Esophagus muscularis mucosa (tissue), 3 donors: ENCODE data around the gene KLK4.

Source experiments
- CTCF ChIP-seq, 3 experiments: fragments of 200-600 bp in 2 of 3; fragments of 450-650 bp in 1 of 3; sonication (generic) in 2 of 3; IDR thresholded peaks; one replicate each; pipeline ENCODE4 v1.5.1; 2017 to 2019; ENCODE audit warnings: antibody characterized with exemption in 3 of 3, mild to moderate bottlenecking in 2 of 3, moderate library complexity in 1 of 3
- POLR2AphosphoS5 ChIP-seq, 2 donors: sonication (generic); formaldehyde crosslinking; IDR thresholded peaks; one replicate each; pipeline ENCODE4 v1.6.1; 2017; ENCODE audit warnings: antibody characterized with exemption in 2 of 2

- no peak for TF ChIP-seq POLR2AphosphoS5 (IDR thresholded peaks at IDR 0.05)
- TF ChIP-seq CTCF (IDR thresholded peaks at IDR 0.05), result no peak
Measured at GRCh38 chr19:50899569-50899968, 11.6 kb downstream of the KLK4 start.
